Ishikawa (cell line): ENCODE measurements around the gene OLR1.

ENCODE experiments used
- EGR1 ChIP-seq: IDR thresholded peaks from 2 replicates; pipeline ENCODE4 v1.6.1; 2012
- TAF1 ChIP-seq: IDR thresholded peaks from 2 replicates; pipeline ENCODE4 v1.6.1; 2012; ENCODE audit warnings: low read depth, mild to moderate bottlenecking

GRCh38 chr12:10215436-10215835, 43.5 kb upstream of the OLR1 start:
- TF ChIP-seq EGR1 (no peak), TAF1 (no peak)
